ENCODE data around the gene EMILIN3.
A peak's percentile ranks its signal among the peaks of the same experiment; 100 is the strongest.

Gene EMILIN3

GRCh38 chr20:41369673-41370072 lies 3.1 kb upstream of the EMILIN3 start:
- Histone ChIP-seq H3K4me1 (ENCODE audit: control insufficient read depth, insufficient read depth, low read length) (peaks cover 8% of the 10 kb centered on the region), H3K9me3 (replicated peaks; ENCODE audit: low read length) (peaks cover 4% of the 10 kb centered on the region), H3K9ac (ENCODE audit: low read depth, low read length) (no peak overlapping the region), H3K27me3 (ENCODE audit: control insufficient read depth, insufficient read depth, low read length) (peaks cover 55% of the 10 kb centered on the region), H3K4me2 (ENCODE audit: low read length) (no peak overlapping the region), H3K36me3 (ENCODE audit: insufficient read depth, low read length) (no peaks in the 10 kb centered on the region), H3K4me3 (ENCODE audit: low read length) (no peak overlapping the region)

- Histone ChIP-seq H3K4me1 (ENCODE audit: control insufficient read depth, insufficient read depth, low read length) (peaks cover 8% of the 10 kb centered on the region), H3K27me3 (ENCODE audit: control insufficient read depth, insufficient read depth, low read length) (peaks cover 51% of the 10 kb centered on the region), H3K9ac (ENCODE audit: low read depth, low read length) (no peak overlapping the region), H3K36me3 (ENCODE audit: insufficient read depth, low read length) (no peaks in the 10 kb centered on the region), H3K9me3 (replicated peaks; ENCODE audit: low read length) (peaks cover 4% of the 10 kb centered on the region), H3K4me3 (ENCODE audit: low read length) (no peak overlapping the region), H3K4me2 (ENCODE audit: low read length) (no peak overlapping the region)
These were observed 1.3 kb upstream of the EMILIN3 start for GRCh38 chr20:41367956-41368355.

GRCh38 chr20:41367393-41367695 lies 726 bp upstream of the EMILIN3 start:
- Histone ChIP-seq H3K4me3 (ENCODE audit: low read length) (no peak overlapping the region), H3K27me3 (ENCODE audit: control insufficient read depth, insufficient read depth, low read length) (peaks cover 46% of the 10 kb centered on the region), H3K9ac (ENCODE audit: low read depth, low read length) (no peak overlapping the region), H3K4me2 (ENCODE audit: low read length) (no peak overlapping the region), H3K36me3 (ENCODE audit: insufficient read depth, low read length) (no peaks in the 10 kb centered on the region), H3K4me1 (ENCODE audit: control insufficient read depth, insufficient read depth, low read length) (peaks cover 8% of the 10 kb centered on the region), H3K9me3 (replicated peaks; ENCODE audit: low read length) (peaks cover 4% of the 10 kb centered on the region)

- Histone ChIP-seq H3K9me3 (replicated peaks; ENCODE audit: low read length) (no peaks in the 10 kb centered on the region), H3K4me2 (ENCODE audit: low read length) (peak overlapping the region; percentile 73), H3K4me3 (ENCODE audit: low read length) (peak overlapping the region; percentile 32), H3K9ac (ENCODE audit: low read depth, low read length) (no peak overlapping the region), H3K4me1 (ENCODE audit: control insufficient read depth, insufficient read depth, low read length) (peaks cover 8% of the 10 kb centered on the region), H3K27me3 (ENCODE audit: control insufficient read depth, insufficient read depth, low read length) (peaks cover 45% of the 10 kb centered on the region), H3K36me3 (ENCODE audit: insufficient read depth, low read length) (no peaks in the 10 kb centered on the region)
These were observed 657 bp downstream of the EMILIN3 start for GRCh38 chr20:41365777-41366545.

- H3K4me1 ChIP-seq (ENCODE audit: control insufficient read depth, insufficient read depth, low read length) = peaks cover 8% of the 10 kb centered on the region
- peak overlapping the region; percentile 73 for H3K4me2 ChIP-seq (ENCODE audit: low read length)
- H3K27me3 ChIP-seq (ENCODE audit: control insufficient read depth, insufficient read depth, low read length) = peaks cover 45% of the 10 kb centered on the region
- H3K9ac ChIP-seq (ENCODE audit: low read depth, low read length) = no peak overlapping the region
- no peak overlapping the region for H3K4me3 ChIP-seq (ENCODE audit: low read length)
- no peaks in the 10 kb centered on the region for H3K9me3 ChIP-seq (replicated peaks; ENCODE audit: low read length)
- no peaks in the 10 kb centered on the region for H3K36me3 ChIP-seq (ENCODE audit: insufficient read depth, low read length)
These were observed 1.5 kb downstream of the EMILIN3 start for GRCh38 chr20:41364967-41365765.

- H3K9me3 ChIP-seq (replicated peaks; ENCODE audit: low read length) = no peaks in the 10 kb centered on the region
- no peak overlapping the region for H3K4me2 ChIP-seq (ENCODE audit: low read length)
- peaks cover 8% of the 10 kb centered on the region for H3K4me1 ChIP-seq (ENCODE audit: control insufficient read depth, insufficient read depth, low read length)
- no peak overlapping the region for H3K9ac ChIP-seq (ENCODE audit: low read depth, low read length)
- H3K27me3 ChIP-seq (ENCODE audit: control insufficient read depth, insufficient read depth, low read length) = peaks cover 39% of the 10 kb centered on the region
- H3K36me3 ChIP-seq (ENCODE audit: insufficient read depth, low read length) = no peaks in the 10 kb centered on the region
- H3K4me3 ChIP-seq (ENCODE audit: low read length) = no peak overlapping the region
These were observed 2.3 kb downstream of the EMILIN3 start for GRCh38 chr20:41364236-41364855.

GRCh38 chr20:41363601-41364000 lies 3.0 kb downstream of the EMILIN3 start:
- H3K36me3 ChIP-seq (ENCODE audit: insufficient read depth, low read length) = peaks cover 2% of the 10 kb centered on the region
- H3K4me2 ChIP-seq (ENCODE audit: low read length) = no peak overlapping the region
- no peak overlapping the region for H3K9ac ChIP-seq (ENCODE audit: low read depth, low read length)
- H3K4me3 ChIP-seq (ENCODE audit: low read length) = no peak overlapping the region
- no peaks in the 10 kb centered on the region for H3K9me3 ChIP-seq (replicated peaks; ENCODE audit: low read length)
- peaks cover 36% of the 10 kb centered on the region for H3K27me3 ChIP-seq (ENCODE audit: control insufficient read depth, insufficient read depth, low read length)
- peaks cover 8% of the 10 kb centered on the region for H3K4me1 ChIP-seq (ENCODE audit: control insufficient read depth, insufficient read depth, low read length)

GRCh38 chr20:41362748-41363140 lies 3.9 kb downstream of the EMILIN3 start:
- Histone ChIP-seq H3K4me3 (ENCODE audit: low read length) (no peak overlapping the region), H3K9me3 (replicated peaks; ENCODE audit: low read length) (no peaks in the 10 kb centered on the region), H3K9ac (ENCODE audit: low read depth, low read length) (no peak overlapping the region), H3K27me3 (ENCODE audit: control insufficient read depth, insufficient read depth, low read length) (peaks cover 33% of the 10 kb centered on the region), H3K4me2 (ENCODE audit: low read length) (no peak overlapping the region), H3K4me1 (ENCODE audit: control insufficient read depth, insufficient read depth, low read length) (peaks cover 8% of the 10 kb centered on the region), H3K36me3 (ENCODE audit: insufficient read depth, low read length) (peaks cover 9% of the 10 kb centered on the region)

- Histone ChIP-seq H3K9ac (ENCODE audit: low read depth, low read length) (no peak overlapping the region), H3K4me1 (ENCODE audit: control insufficient read depth, insufficient read depth, low read length) (peaks cover 8% of the 10 kb centered on the region), H3K36me3 (ENCODE audit: insufficient read depth, low read length) (peaks cover 14% of the 10 kb centered on the region), H3K9me3 (replicated peaks; ENCODE audit: low read length) (no peaks in the 10 kb centered on the region), H3K4me3 (ENCODE audit: low read length) (no peak overlapping the region), H3K27me3 (ENCODE audit: control insufficient read depth, insufficient read depth, low read length) (peaks cover 26% of the 10 kb centered on the region), H3K4me2 (ENCODE audit: low read length) (no peak overlapping the region)
These were observed 4.6 kb downstream of the EMILIN3 start for GRCh38 chr20:41361757-41362747.

- Histone ChIP-seq H3K27me3 (ENCODE audit: control insufficient read depth, insufficient read depth, low read length) (peaks cover 22% of the 10 kb centered on the region), H3K9ac (ENCODE audit: low read depth, low read length) (no peak overlapping the region), H3K36me3 (ENCODE audit: insufficient read depth, low read length) (peaks cover 20% of the 10 kb centered on the region)
These were observed 5.5 kb downstream of the EMILIN3 start for GRCh38 chr20:41360831-41361756.

More at GRCh38 chr20:41360831-41361756, 5.5 kb downstream of the EMILIN3 start:
- no peaks in the 10 kb centered on the region for H3K9me3 ChIP-seq (replicated peaks; ENCODE audit: low read length)
- H3K4me3 ChIP-seq (ENCODE audit: low read length) = no peak overlapping the region
- no peak overlapping the region for H3K4me2 ChIP-seq (ENCODE audit: low read length)
- peaks cover 7% of the 10 kb centered on the region for H3K4me1 ChIP-seq (ENCODE audit: control insufficient read depth, insufficient read depth, low read length)

Data from skeletal muscle satellite cell (primary cell).